Kidney (tissue), 14 donors: ENCODE measurements around the gene KRTAP2-4. TPM values are rescaled to one million over a fixed set of nuclear protein-coding genes. Genes with fewer than 3 reads are reported as not detected.
"Not testable (repeated sequence)": the region's sequence is repeated elsewhere in the genome, so short reads cannot be mapped to it uniquely, and the experiment has no call there.

Experiments used
- DNase-seq, 5 donors: peaks; one replicate each; pipeline ENCODE4 v3.0.0-alpha.2; 2013 to 2020
- FAIRE-seq: peaks from 2 replicates; lab custom pipeline; 2012; peaks lifted over from hg19 to GRCh38; lab: Jason Lieb, UNC
- H3K27ac ChIP-seq, 2 donors: one replicate each; pipeline ENCODE4 v1.7.0; 2013; ENCODE audit warnings: low read depth in 2 of 2, low read length in 2 of 2, inconsistent platforms in 1 of 2
- H3K27me3 ChIP-seq: one replicate; pipeline ENCODE4 v1.7.1; 2013; ENCODE audit warnings: low read length, inconsistent platforms; ENCODE audit not compliant: control insufficient read depth, insufficient read depth
- H3K36me3 ChIP-seq, 3 donors: one replicate each; pipeline versions ENCODE4 v1.7.0 to v1.7.1; 2013; ENCODE audit warnings: low read length in 3 of 3, control low read depth in 1 of 3, inconsistent platforms in 1 of 3; ENCODE audit not compliant: insufficient read depth in 3 of 3, control insufficient read depth in 2 of 3
- H3K4me1 ChIP-seq, 3 donors: one replicate each; pipeline versions ENCODE4 v1.7.0 to v1.7.1; 2013; ENCODE audit warnings: low read length in 3 of 3, inconsistent platforms in 1 of 3, low read depth in 1 of 3; ENCODE audit not compliant: control insufficient read depth in 2 of 3, insufficient read depth in 2 of 3
- H3K4me3 ChIP-seq, 3 donors: one replicate each; pipeline versions ENCODE4 v1.7.0 to v1.8.1; 2013; ENCODE audit warnings: low read length in 3 of 3, control low read depth in 1 of 3, inconsistent platforms in 1 of 3
- H3K9ac ChIP-seq, 3 donors: one replicate each; pipeline versions ENCODE4 v1.7.0 to v1.7.1; 2013; ENCODE audit warnings: low read length in 3 of 3, control low read depth in 1 of 3, inconsistent platforms in 1 of 3
- H3K9me3 ChIP-seq, 3 donors: one replicate each; pipeline versions ENCODE4 v1.7.0 to v1.7.1; 2013; ENCODE audit warnings: low read length in 3 of 3, control low read depth in 1 of 3, inconsistent platforms in 1 of 3; ENCODE audit not compliant: control insufficient read depth in 2 of 3, insufficient read depth in 1 of 3
- CTCF ChIP-seq: IDR thresholded peaks from 3 replicates; pipeline ENCODE4 v1.5.1; 2012; ENCODE audit warnings: mild to moderate bottlenecking, moderate library complexity, borderline replicate concordance; ENCODE audit not compliant: insufficient read depth; ENCODE audit errors: extremely low read depth
- intact Hi-C: fragments of 100-400 bp; cut with DNase I; formaldehyde crosslinking; loops from one replicate; pipeline ENCODE4 v1.11.1; 2022
- polyA plus RNA-seq: library from polyadenylated mRNA; stranded (reverse); fragments of 350-450 nt; fragmentation: Illumina TruSeq; extraction: RNeasy Lipid Tissue Mini Kit (QIAGEN cat#74804); gene quantifications from one replicate; pipeline ENCODE4 v1.2.3, GENCODE V29; 2014; ENCODE audit warnings: low read depth, low replicate concordance; ENCODE audit not compliant: insufficient read depth
- total RNA-seq: library from RNA; stranded (reverse); fragmentation: NEBNext Ultra II Directional; extraction: Animal tissue kit (Norgen Biotek cat#: 25700); gene quantifications from one replicate; pipeline ENCODE4 v1.2.1, GENCODE V29; 2021
- donor health status: control.
- donor health status: control.
- donor health status: control.
- donor health status: control.
- donor health status: control.
- donor health status: DM: yes; HTN: yes; CAD: no.
- donor health status: Normal renal cell carcinoma (clear cell type).

The KRTAP2-4 gene
- total and polyA plus RNA-seq, 2 donors from 2014 or later = not detected

GRCh38 chr17:41069031-41069430 lies 3.4 kb upstream of the KRTAP2-4 start:
- no peak for TF ChIP-seq CTCF
- no peaks in the 10 kb centered on the region for H3K9me3 ChIP-seq
- H3K36me3 ChIP-seq = no peaks in the 10 kb centered on the region
- H3K9ac ChIP-seq = no peak overlapping the region
- H3K4me3 ChIP-seq = no peak overlapping the region
- intact Hi-C loops = no loop called here
- FAIRE-seq = no peak
- no peaks in the 10 kb centered on the region for H3K4me1 ChIP-seq
- no peak overlapping the region for H3K27ac ChIP-seq
- DNase-seq = no peak
- no peaks in the 10 kb centered on the region for H3K27me3 ChIP-seq

GRCh38 chr17:41067281-41067680 lies 1.6 kb upstream of the KRTAP2-4 start:
- Histone ChIP-seq H3K4me1 (no peaks in the 10 kb centered on the region), H3K36me3 (no peaks in the 10 kb centered on the region), H3K27ac (no peak overlapping the region), H3K9me3 (no peaks in the 10 kb centered on the region), H3K4me3 (no peak overlapping the region), H3K9ac (no peak overlapping the region), H3K27me3 (no peaks in the 10 kb centered on the region)
- no peak for TF ChIP-seq CTCF
- DNase-seq (no peak), FAIRE-seq (no peak)
- intact Hi-C loops = no loop called here

GRCh38 chr17:41065016-41065689 lies 526 bp downstream of the KRTAP2-4 start:
- DNase-seq, H3K4me1 ChIP-seq, H3K9me3 ChIP-seq, H3K9ac ChIP-seq, intact Hi-C loops, FAIRE-seq, H3K4me3 ChIP-seq, H3K27me3 ChIP-seq, H3K36me3 ChIP-seq, H3K27ac ChIP-seq: not testable (repeated sequence)

- intact Hi-C loops = no loop called here
- H3K9ac ChIP-seq = no peak overlapping the region
- no peak for TF ChIP-seq CTCF
- no peaks in the 10 kb centered on the region for H3K4me1 ChIP-seq
- no peaks in the 10 kb centered on the region for H3K27me3 ChIP-seq
- no peaks in the 10 kb centered on the region for H3K9me3 ChIP-seq
- DNase-seq (no peak), FAIRE-seq (no peak)
- no peak overlapping the region for H3K27ac ChIP-seq
- H3K36me3 ChIP-seq = no peaks in the 10 kb centered on the region
- no peak overlapping the region for H3K4me3 ChIP-seq
These were observed 1.4 kb downstream of the KRTAP2-4 start for GRCh38 chr17:41064301-41064700.
